Large intestine (tissue), 3 donors: ENCODE results near the gene PDHX. TPM values are rescaled to one million over a fixed set of nuclear protein-coding genes. Genes with fewer than 3 reads are reported as not detected.
A peak's percentile ranks its signal among the peaks of the same experiment; 100 is the strongest.

Experiments
- DNase-seq, 2 donors: peaks; one replicate each; pipeline versions ENCODE4 v3.0.0 to v3.0.0-alpha.2; 2013
- H3K27ac ChIP-seq: one replicate; pipeline ENCODE4 v1.5.1; 2013; ENCODE audit warnings: low read length
- H3K27me3 ChIP-seq: 2 replicates; pipeline ENCODE4 v1.6.1; 2013; ENCODE audit warnings: low read length; ENCODE audit not compliant: control insufficient read depth, insufficient read depth
- H3K36me3 ChIP-seq: 2 replicates; pipeline ENCODE4 v1.6.1; 2013; ENCODE audit warnings: low read length; ENCODE audit not compliant: control insufficient read depth, insufficient read depth
- H3K4me1 ChIP-seq: one replicate; pipeline ENCODE4 v1.6.1; 2013; ENCODE audit warnings: low read length; ENCODE audit not compliant: control insufficient read depth, insufficient read depth
- H3K4me3 ChIP-seq: one replicate; pipeline ENCODE4 v1.5.1; 2013; ENCODE audit warnings: low read length
- H3K9me3 ChIP-seq: one replicate; pipeline ENCODE4 v1.6.1; 2013; ENCODE audit warnings: mild to moderate bottlenecking, low read depth, low read length, moderate library complexity; ENCODE audit not compliant: control insufficient read depth
- WGBS: methylation state at CpG from one replicate; pipeline ENCODE4 v1.1.5; 2013; ENCODE audit warnings: low lambda C conversion rate; ENCODE audit not compliant: insufficient coverage; 5-methylcytosine and 5-hydroxymethylcytosine counted together
- polyA plus RNA-seq: library from polyadenylated mRNA; unstranded; fragments of 120-200 nt; gene quantifications from one replicate; pipeline ENCODE4 v1.2.1, GENCODE V29; 2013

The PDHX gene
- polyA plus RNA-seq, 1 donor, result 25.6 TPM

DNA sequence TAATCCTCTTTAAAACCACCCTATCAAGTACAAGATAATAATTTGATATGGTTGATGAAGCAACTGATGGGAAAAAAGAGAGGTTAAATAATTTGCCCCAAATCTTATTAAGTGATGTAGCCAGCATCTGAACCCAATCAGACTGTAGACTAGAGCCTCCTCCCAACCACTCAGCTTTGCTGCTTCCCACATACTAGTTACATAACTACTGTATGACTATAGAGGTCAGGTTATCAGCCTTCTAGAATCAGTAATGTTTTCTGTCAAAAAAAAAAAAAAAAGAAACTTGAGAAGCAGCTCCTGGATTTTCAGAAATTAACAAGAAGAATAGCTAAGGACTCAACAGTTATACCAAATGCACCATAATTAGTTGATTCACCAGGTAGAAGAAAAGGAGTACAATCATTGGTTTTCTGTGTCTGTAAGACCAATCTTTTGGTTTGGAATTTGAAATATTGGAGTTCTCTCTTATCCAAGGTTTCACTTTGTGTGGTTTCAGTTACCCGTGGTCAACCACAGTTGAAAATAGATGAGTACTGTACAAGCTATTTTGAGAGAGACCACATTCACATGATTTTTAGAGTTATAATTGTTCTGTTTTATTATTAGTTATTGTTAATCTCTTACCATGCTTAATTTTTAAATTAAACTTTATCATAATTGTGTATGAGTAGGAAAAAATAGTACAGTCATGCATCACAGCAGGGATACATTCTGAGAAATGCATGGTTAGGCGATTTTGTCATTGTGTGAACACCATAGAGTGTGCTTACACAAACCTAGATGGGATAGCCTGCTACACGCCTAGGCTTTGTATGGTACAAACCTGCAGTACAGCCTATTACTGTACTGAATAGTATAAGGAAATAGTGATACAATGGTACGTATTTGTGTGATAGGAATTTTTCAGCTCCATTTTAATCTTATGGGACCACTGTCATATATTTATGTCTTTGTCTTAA, 72.2 kb downstream of the PDHX start:
- no peak for DNase-seq
- no CpG with 5 or more reads among the region's 4 CpGs for WGBS
- H3K27ac ChIP-seq, result no peak overlapping the region

DNA sequence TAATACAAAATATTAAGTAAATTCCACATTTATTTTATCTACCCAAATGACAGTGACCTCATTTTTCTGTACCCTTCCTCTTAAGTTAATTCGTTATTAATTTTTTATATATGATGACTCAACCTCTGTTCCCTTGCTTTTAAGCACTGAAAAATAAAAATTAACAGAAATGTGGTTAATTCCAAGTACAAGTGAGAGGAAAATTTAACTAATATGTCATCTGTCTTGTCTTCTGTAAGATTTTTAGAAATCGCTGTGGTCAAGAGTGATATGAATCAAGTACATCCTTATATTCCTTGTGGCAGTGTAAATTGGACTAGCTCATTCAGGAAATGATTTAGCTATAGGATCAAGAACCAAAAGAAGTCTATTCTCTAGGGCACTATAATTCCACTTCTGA, 74.5 kb downstream of the PDHX start:
- Histone ChIP-seq H3K27me3 (no peaks in the 10 kb centered on the region), H3K36me3 (peaks cover 9% of the 10 kb centered on the region), H3K4me1 (no peaks in the 10 kb centered on the region), H3K4me3 (no peak overlapping the region), H3K27ac (no peak overlapping the region), H3K9me3 (no peaks in the 10 kb centered on the region)
- WGBS, result 100% methylated on average over 1 of the region's 2 CpGs
- no peak for DNase-seq

More for the DNA sequence above, 72.2 kb downstream of the PDHX start:
- Histone ChIP-seq H3K9me3 (no peaks in the 10 kb centered on the region), H3K36me3 (peaks cover 16% of the 10 kb centered on the region), H3K4me1 (no peaks in the 10 kb centered on the region), H3K27me3 (no peaks in the 10 kb centered on the region), H3K4me3 (no peak overlapping the region)

DNA sequence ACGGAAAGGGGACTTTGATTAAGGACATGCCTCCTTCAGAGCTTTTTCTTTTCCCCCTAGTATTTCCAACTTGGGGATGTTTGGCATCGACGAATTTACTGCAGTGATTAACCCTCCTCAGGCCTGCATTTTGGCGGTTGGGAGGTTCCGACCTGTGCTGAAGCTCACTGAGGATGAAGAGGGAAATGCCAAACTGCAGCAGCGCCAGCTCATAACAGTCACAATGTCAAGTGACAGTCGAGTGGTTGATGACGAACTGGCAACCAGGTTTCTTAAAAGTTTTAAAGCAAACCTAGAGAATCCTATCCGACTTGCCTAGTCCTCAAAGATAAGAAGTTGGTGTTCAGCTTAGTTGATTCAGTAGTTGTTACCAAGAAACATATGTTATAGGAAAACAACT, 78.4 kb downstream of the PDHX start:
- H3K36me3 ChIP-seq, result peaks cover 2% of the 10 kb centered on the region
- no peaks in the 10 kb centered on the region for H3K4me1 ChIP-seq
- WGBS, result 100% methylated on average over 1 of the region's 9 CpGs
- DNase-seq, result no peak
- no peaks in the 10 kb centered on the region for H3K27me3 ChIP-seq
- no peak overlapping the region for H3K27ac ChIP-seq
- H3K4me3 ChIP-seq, result no peak overlapping the region
- no peaks in the 10 kb centered on the region for H3K9me3 ChIP-seq

DNA sequence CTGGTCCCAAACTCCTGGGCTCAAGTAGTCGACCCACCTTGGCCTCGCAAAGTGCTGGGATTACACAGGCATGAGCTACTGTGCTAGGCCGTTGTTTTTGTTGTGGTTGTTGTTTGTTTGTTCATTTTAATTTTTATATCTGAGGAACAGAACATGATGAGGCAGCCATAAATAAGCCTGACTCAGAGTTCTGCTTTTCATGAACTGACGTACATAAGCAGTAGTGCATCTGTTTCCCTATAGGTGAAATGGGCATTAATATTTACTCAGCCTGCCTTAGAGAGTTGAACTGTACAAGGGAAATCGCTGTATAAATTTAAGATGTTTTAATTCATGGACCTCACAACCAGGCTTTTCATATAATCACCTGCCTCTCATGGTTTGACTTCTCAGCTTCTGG, 80.5 kb downstream of the PDHX start:
- Histone ChIP-seq H3K36me3 (peaks cover 2% of the 10 kb centered on the region), H3K27ac (no peak overlapping the region), H3K4me3 (no peak overlapping the region), H3K4me1 (no peaks in the 10 kb centered on the region), H3K27me3 (no peaks in the 10 kb centered on the region), H3K9me3 (no peaks in the 10 kb centered on the region)
- WGBS, result 100% methylated on average over 1 of the region's 5 CpGs
- DNase-seq, result no peak

DNA sequence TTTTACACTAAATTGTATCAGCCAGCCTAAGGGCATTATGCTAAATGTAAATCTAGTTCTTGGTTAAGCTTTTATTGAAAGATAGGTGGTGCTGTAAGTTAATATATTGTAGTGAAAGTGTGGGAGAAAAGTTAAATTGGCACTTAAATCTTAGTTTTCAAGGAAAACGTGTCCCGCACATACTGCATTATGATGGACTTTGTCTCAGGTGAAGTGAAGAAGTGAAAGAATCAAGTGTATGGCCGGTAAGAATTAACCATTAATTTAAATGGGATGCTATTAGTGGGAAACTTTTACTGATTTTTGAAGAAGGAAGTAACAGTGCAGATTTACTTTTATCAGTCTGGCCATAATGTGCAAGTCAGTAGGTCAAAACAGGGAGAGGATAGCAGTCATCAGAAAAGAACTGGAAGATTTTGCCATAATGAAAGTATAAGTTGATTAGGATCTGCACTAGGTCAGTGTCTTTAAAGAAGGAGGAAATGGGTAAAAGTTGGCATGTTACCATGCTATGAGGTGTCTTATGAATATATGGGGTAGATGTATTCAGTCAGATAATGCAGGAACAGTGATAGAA, 81.6 kb downstream of the PDHX start:
- 51% methylated on average over 3 of the region's 3 CpGs for WGBS
- no peak overlapping the region for H3K27ac ChIP-seq
- peaks cover 2% of the 10 kb centered on the region for H3K36me3 ChIP-seq

DNA sequence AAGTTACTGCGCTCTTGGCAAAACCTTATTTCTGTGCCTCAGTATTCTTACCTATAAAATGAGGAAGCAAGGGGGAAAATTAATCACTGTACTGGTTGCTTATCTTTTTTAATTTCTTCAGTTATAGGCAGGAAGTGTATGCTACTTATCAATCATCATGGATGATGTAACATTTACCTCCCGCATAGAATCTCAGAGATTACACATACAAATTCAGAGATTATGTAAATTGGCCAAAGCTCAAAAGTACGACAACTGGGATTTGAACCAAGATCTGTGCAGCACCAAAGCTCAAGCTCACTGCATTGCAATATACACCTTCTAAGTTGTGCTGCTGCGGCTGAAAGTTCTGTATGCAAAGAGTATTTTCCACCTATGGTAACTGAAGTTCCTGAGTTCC, 83.0 kb downstream of the PDHX start:
- Histone ChIP-seq H3K27me3 (no peaks in the 10 kb centered on the region), H3K27ac (no peak overlapping the region), H3K4me3 (no peak overlapping the region), H3K36me3 (no peaks in the 10 kb centered on the region), H3K9me3 (no peaks in the 10 kb centered on the region), H3K4me1 (no peaks in the 10 kb centered on the region)
- WGBS, result 92% methylated on average over 2 of the region's 4 CpGs
- DNase-seq, result no peak

More for the DNA sequence above, 81.6 kb downstream of the PDHX start:
- H3K9me3 ChIP-seq, result no peaks in the 10 kb centered on the region
- H3K4me3 ChIP-seq, result no peak overlapping the region
- no peaks in the 10 kb centered on the region for H3K27me3 ChIP-seq
- H3K4me1 ChIP-seq, result no peaks in the 10 kb centered on the region
- DNase-seq, result no peak

DNA sequence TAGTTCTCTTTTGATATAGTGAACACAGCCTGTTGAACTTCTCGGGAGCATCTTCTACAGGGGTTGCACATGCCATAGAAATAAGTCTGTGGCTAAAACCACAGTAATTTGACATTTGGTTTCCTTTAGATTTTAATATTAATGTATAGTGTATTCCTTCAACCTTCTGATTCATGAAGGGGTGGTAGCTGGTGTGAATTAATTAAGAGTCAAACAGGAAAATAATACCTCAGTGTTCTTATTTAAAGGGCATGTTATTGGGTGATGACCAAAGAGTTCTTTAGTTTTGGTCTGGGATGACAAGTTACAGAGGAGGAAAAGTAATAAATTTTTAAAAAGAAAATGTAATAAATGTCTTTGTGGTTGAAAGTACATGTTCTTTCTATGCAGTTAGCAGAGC, 86.8 kb downstream of the PDHX start:
- no peak overlapping the region for H3K27ac ChIP-seq
- no CpG with 5 or more reads among the region's 1 CpG for WGBS
- H3K4me1 ChIP-seq, result peaks cover 4% of the 10 kb centered on the region

DNA sequence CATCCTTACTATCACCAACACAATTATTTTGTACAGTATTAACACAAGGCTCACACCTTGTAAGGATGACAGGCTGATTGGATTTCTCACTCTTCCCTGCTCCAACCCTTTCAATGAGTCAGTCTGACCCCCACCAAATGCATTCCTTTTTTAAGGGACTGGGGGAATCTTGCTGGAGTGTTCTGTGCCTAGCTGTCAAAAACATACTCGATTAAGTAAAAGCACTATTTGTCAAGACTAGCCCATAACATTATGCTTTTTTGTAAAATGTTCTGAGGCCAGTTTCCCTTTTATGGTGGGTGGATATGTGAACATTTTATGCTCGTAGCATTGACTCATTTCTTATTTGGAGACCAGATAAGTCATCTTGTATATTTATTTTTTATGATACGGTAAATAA, 87.2 kb downstream of the PDHX start:
- DNase-seq, result no peak
- H3K36me3 ChIP-seq, result no peaks in the 10 kb centered on the region
- no peak overlapping the region for H3K27ac ChIP-seq
- peaks cover 4% of the 10 kb centered on the region for H3K4me1 ChIP-seq
- 100% methylated on average over 2 of the region's 3 CpGs for WGBS
- H3K27me3 ChIP-seq, result no peaks in the 10 kb centered on the region
- no peak overlapping the region for H3K4me3 ChIP-seq
- no peaks in the 10 kb centered on the region for H3K9me3 ChIP-seq

More for the DNA sequence above, 86.8 kb downstream of the PDHX start:
- DNase-seq, result no peak
- Histone ChIP-seq H3K4me3 (no peak overlapping the region), H3K27me3 (no peaks in the 10 kb centered on the region), H3K9me3 (no peaks in the 10 kb centered on the region), H3K36me3 (no peaks in the 10 kb centered on the region)

DNA sequence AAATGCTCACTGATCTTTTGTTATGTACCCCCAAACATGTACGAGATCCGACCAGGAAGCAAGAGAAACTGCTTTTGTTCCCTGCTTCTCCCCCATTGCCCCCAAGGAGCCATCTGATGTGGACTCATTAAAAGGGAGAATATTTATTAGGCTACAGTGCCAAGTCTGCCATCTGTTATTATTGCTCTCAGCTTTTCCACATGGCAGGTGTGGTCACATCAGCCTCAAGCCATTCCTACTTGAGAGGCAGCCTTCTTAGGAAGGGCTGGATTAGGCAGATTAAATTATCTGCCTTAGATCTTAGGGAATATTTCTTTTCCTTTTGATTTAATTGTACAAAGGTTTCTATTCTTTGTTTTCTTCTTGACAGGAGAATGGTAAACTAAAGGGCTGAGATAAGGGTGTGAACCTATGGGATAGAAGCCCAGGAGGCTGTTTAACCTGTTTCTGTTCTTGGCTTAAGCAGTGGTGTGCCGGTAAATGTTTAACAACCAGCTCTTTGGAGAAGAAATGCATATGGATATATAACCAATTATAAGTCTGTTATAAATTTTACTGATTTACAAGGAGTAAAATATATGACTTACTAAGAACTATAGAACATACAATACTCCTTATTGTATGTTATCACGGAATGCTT, 88.8 kb downstream of the PDHX start:
- 29% methylated on average over 2 of the region's 4 CpGs for WGBS
- H3K36me3 ChIP-seq, result no peaks in the 10 kb centered on the region
- H3K4me3 ChIP-seq, result no peak overlapping the region
- peaks cover 9% of the 10 kb centered on the region for H3K4me1 ChIP-seq
- H3K27me3 ChIP-seq, result no peaks in the 10 kb centered on the region
- no peak overlapping the region for H3K27ac ChIP-seq
- H3K9me3 ChIP-seq, result no peaks in the 10 kb centered on the region
- DNase-seq, result peak; percentile 32 to 71

DNA sequence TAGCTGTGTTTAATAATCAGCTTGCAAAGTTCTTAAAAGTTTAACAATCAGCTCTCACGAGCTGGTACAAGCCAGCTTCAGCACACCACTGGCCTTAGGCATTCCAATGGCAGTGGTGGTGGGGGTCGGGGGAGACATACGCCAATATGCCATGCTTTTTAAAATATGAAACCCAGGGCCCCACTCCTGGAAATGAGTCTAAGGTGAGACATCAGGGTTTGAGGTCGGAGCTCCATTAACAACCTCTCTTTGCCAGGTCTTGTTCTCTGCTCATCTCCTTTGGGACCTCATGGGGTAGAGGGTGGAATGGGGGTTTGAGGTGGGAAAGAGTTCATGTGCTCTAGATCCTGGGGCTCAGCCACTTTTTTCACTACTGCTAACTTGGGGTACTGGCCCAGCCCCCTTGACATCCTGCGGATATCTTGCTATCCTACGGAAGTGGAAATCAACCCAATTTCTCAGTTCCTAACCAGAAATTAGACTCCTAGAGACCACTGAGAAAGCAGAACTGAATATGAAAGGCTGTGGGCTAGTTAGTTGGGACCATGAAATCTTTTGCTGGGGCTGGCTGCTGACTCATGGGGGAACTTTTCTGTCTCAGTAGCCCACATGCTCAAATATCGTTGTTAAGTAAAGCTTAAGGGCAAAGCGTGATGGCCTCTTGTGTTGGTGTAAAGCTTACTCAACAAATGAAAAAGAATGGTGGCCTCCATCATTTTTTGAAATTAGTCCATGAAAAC, 90.1 kb downstream of the PDHX start:
- Histone ChIP-seq H3K4me3 (no peak overlapping the region), H3K9me3 (no peaks in the 10 kb centered on the region), H3K27ac (no peak overlapping the region), H3K36me3 (no peaks in the 10 kb centered on the region), H3K27me3 (no peaks in the 10 kb centered on the region), H3K4me1 (peaks cover 9% of the 10 kb centered on the region)
- WGBS, result no CpG with 5 or more reads among the region's 8 CpGs
- DNase-seq, result no peak
